D721Med (cell line): Measurements from ENCODE around the gene NEUROD2.

ENCODE experiments used
- DNase-seq: peaks from one replicate; pipeline ENCODE4 v3.0.0; 2011; ENCODE audit warnings: low spot score; ENCODE audit not compliant: insufficient read length
- FAIRE-seq: peaks from 2 replicates; lab custom pipeline; 2011; peaks lifted over from hg19 to GRCh38; lab: Jason Lieb, UNC
- CTCF ChIP-seq: IDR thresholded peaks from 2 replicates; pipeline ENCODE4 v1.5.1; 2012; ENCODE audit warnings: mild to moderate bottlenecking, control low read depth; ENCODE audit not compliant: insufficient read depth; ENCODE audit errors: missing control alignments

NEUROD2 gene

GRCh38 chr17:39582658-39583057, 25.1 kb downstream of the NEUROD2 start:
- no peak for TF ChIP-seq CTCF
- no peak for FAIRE-seq

GRCh38 chr17:39581759-39582085, 26.0 kb downstream of the NEUROD2 start:
- no peak for DNase-seq
- FAIRE-seq = no peak

More at GRCh38 chr17:39582658-39583057, 25.1 kb downstream of the NEUROD2 start:
- DNase-seq = no peak

GRCh38 chr17:39581071-39581758, 26.5 kb downstream of the NEUROD2 start:
- no peak for TF ChIP-seq CTCF
- DNase-seq (no peak), FAIRE-seq (no peak)

More at GRCh38 chr17:39581759-39582085, 26.0 kb downstream of the NEUROD2 start:
- no peak for TF ChIP-seq CTCF

- no peak for FAIRE-seq
- TF ChIP-seq CTCF = no peak
Measured at GRCh38 chr17:39580082-39580468, 27.6 kb downstream of the NEUROD2 start.

GRCh38 chr17:39579318-39580081, 28.2 kb downstream of the NEUROD2 start:
- FAIRE-seq = no peak
- DNase-seq = no peak
- no peak for TF ChIP-seq CTCF

More at GRCh38 chr17:39580082-39580468, 27.6 kb downstream of the NEUROD2 start:
- no peak for DNase-seq

- FAIRE-seq (no peak), DNase-seq (no peak)
- TF ChIP-seq CTCF = no peak
Measured at GRCh38 chr17:39578272-39578671, 29.4 kb downstream of the NEUROD2 start.

- FAIRE-seq = no peak
- TF ChIP-seq CTCF = peak; percentile 73
Measured at GRCh38 chr17:39576187-39576586, 31.5 kb downstream of the NEUROD2 start.

More at GRCh38 chr17:39576187-39576586, 31.5 kb downstream of the NEUROD2 start:
- DNase-seq = no peak
